Mucosa of descending colon (tissue), 3 donors: ENCODE data around the gene GNB1L. TPM values are rescaled to one million over a fixed set of nuclear protein-coding genes. Genes with fewer than 3 reads are reported as not detected.
"Not testable (repeated sequence)": the region's sequence is repeated elsewhere in the genome, so short reads cannot be mapped to it uniquely, and the experiment has no call there.

Source experiments
- ATAC-seq: fragments of 200-7000 bp; cut with Tn5 transposase; one replicate; pipeline ENCODE4 v1.9.1; 2020; ENCODE audit warnings: mild to moderate bottlenecking, moderate library complexity
- DNase-seq, 3 donors: peaks; one replicate each; pipeline ENCODE4 v3.0.0-alpha.2; 2020
- H3K36me3 ChIP-seq: fragments of 200-600 bp; one replicate; pipeline ENCODE4 v1.8.0; 2021; ENCODE audit warnings: low read depth, mild to moderate bottlenecking
- H3K4me1 ChIP-seq: fragments of 200-600 bp; one replicate; pipeline ENCODE4 v1.8.0; 2021; ENCODE audit warnings: low read depth, mild to moderate bottlenecking
- H3K4me3 ChIP-seq: fragments of 200-600 bp; one replicate; pipeline ENCODE4 v1.8.0; 2021; ENCODE audit warnings: mild to moderate bottlenecking
- H3K9me3 ChIP-seq: fragments of 200-600 bp; one replicate; pipeline ENCODE4 v1.8.0; 2021; ENCODE audit warnings: mild to moderate bottlenecking
- intact Hi-C, 2 donors: fragments of 100-400 bp; cut with DNase I in 1 of 2; cut with micrococcal nuclease in 1 of 2; formaldehyde crosslinking; loops; one replicate each; pipeline versions ENCODE4 v1.11.0 to v1.11.1; 2022; cut with DNase I, micrococcal nuclease
- total RNA-seq, 3 donors: library from RNA; stranded (reverse); fragmentation: NEBNext Ultra II Directional in 2 of 3; extraction: Animal tissue kit (Norgen Biotek cat#: 25700) in 2 of 3; gene quantifications; one replicate each; pipeline versions ENCODE4 v1.2.1 to v1.2.4, GENCODE V29; 2021 to 2023
- TF ChIP-seq, protein P1 (sequence below): fragments of 200-600 bp; IDR thresholded peaks from one replicate; pipeline ENCODE4 v1.8.0; 2022; ENCODE audit warnings: antibody characterized with exemption, mild to moderate bottlenecking
- donor health status: DM: no; HTN: no; CAD: no; lungs with moderate emphysema.
- donor health status: DM: no; HTN: no; CAD: no.
- donor health status: DM: no; HTN: yes; CAD: no.

GNB1L gene
- total RNA-seq, 3 donors from 2014 or later: 2.7 to 4.7 (median 3.4) TPM

DNA sequence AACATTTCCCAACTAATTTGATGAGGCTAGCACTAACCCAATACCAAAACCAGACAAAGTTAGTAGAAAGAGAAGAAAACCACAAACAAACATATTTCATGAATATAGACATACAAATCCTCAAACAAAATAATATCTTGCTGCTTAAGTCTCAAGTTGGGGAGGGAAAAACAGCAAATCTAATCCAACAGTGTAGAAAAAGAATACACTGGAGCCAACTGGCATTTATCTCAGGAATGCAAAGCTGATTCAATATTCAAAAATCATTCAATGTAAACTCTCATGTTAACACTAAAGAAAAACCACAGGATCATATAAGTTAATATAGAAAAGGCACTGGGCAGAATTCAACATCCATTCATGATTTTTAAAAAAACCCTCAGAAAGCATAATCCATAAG lies 18.2 kb downstream of the GNB1L start:
- DNase-seq: no peak
- intact Hi-C loops: no loop called here
- TF ChIP-seq, protein P1, sequence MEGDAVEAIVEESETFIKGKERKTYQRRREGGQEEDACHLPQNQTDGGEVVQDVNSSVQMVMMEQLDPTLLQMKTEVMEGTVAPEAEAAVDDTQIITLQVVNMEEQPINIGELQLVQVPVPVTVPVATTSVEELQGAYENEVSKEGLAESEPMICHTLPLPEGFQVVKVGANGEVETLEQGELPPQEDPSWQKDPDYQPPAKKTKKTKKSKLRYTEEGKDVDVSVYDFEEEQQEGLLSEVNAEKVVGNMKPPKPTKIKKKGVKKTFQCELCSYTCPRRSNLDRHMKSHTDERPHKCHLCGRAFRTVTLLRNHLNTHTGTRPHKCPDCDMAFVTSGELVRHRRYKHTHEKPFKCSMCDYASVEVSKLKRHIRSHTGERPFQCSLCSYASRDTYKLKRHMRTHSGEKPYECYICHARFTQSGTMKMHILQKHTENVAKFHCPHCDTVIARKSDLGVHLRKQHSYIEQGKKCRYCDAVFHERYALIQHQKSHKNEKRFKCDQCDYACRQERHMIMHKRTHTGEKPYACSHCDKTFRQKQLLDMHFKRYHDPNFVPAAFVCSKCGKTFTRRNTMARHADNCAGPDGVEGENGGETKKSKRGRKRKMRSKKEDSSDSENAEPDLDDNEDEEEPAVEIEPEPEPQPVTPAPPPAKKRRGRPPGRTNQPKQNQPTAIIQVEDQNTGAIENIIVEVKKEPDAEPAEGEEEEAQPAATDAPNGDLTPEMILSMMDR: no peak
- no peaks in the 10 kb centered on the region for H3K36me3 ChIP-seq
- no peak overlapping the region for H3K4me3 ChIP-seq
- no peaks in the 10 kb centered on the region for H3K4me1 ChIP-seq
- H3K9me3 ChIP-seq: no peaks in the 10 kb centered on the region
- ATAC-seq: no peak

DNA sequence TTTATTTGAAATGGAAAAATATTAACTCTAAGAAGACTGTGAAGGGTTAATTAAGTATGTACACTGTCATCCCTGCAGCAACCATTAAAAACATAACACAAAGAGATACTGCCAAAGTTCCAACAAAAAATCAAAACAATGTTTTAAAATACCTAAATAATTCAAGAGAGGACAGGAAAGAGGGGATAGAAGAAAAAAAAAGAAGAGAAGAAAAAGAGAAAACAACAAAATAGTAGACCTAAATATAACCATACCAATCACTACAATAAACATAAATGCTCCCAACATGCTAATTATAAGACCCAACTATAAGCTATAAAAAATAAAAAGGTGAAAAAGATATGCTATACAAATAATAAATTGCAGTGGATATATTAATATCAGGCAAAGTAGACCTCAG lies 20.1 kb downstream of the GNB1L start:
- no peaks in the 10 kb centered on the region for H3K36me3 ChIP-seq
- DNase-seq (no peak), ATAC-seq (no peak)
- TF ChIP-seq, protein P1: no peak
- intact Hi-C loops: no loop called here
- H3K9me3 ChIP-seq: no peaks in the 10 kb centered on the region
- no peaks in the 10 kb centered on the region for H3K4me1 ChIP-seq
- H3K4me3 ChIP-seq: no peak overlapping the region

DNA sequence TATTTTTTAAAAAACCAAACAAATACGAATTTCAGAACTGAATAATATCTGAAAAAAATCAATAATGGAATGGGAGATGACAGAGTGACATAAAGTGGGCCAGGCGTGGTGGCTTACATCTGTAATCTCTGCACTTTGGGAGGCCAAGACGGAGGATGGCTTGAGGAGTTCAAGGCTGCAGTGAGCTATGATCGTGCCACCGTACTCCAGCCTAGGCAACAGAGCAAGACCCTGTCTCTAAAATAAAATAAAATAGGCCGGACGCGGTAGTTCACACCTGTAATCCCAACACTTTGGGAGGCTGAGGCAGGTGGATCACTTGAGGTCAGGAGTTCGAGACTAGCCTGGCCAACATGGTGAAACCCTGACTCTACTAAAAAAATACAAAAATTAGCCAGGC lies 21.3 kb downstream of the GNB1L start:
- intact Hi-C loops, H3K36me3 ChIP-seq, H3K4me1 ChIP-seq, DNase-seq, ATAC-seq, H3K4me3 ChIP-seq, H3K9me3 ChIP-seq: not testable (repeated sequence)

DNA sequence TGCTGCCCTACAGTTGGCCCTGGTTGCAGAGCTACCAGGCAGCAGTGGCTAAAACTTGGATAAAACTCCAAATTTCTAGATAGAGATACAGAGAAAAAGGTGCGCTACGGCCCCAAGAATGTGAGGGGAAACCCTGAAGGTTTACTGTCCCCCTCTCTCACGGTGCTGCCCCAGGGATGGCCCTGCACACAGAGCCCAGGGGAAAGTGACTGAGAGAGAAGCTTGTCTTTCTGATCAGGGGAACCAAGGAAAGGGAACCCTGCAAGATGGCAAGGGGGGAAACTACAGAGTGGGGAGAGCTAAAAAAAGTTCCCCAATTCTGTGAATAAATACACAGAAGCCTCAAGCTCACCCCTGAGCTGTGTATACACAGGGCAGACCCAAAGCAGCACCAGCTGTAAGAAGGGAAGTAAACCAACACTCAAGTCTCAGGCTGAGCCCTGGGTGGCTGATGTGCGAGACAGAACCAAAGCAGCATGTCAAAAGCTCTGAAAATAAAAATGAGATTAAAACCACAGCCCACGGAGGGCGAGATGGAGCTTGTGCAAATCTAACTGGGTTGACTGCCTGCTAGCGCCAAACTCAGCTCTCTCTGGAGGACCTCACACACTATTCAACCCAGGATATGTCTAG lies 22.1 kb downstream of the GNB1L start:
- no peaks in the 10 kb centered on the region for H3K9me3 ChIP-seq
- no peaks in the 10 kb centered on the region for H3K36me3 ChIP-seq
- DNase-seq (no peak), ATAC-seq (no peak)
- intact Hi-C loops: no loop called here
- no peaks in the 10 kb centered on the region for H3K4me1 ChIP-seq
- TF ChIP-seq, protein P1: no peak
- H3K4me3 ChIP-seq: no peak overlapping the region

DNA sequence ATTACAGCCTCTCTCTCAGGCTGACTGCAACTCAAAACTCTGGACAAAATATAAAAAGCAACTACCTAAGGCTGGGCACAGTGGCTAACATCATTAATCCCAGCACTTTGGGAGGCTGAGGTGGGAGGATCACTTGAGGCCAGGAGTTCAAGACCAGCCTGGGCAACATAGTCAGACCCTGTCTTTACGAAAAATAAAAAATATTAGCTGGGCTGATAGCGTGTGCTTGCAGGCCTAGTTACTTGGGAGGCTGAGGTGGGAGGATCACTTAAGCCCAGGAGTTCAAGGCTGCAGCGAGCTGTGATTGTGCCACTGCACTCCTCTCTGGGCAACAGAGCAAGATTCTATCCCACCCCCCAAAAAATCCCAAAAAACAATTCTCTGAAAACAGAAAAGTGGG lies 22.7 kb downstream of the GNB1L start:
- intact Hi-C loops, DNase-seq, H3K36me3 ChIP-seq, H3K4me3 ChIP-seq, H3K4me1 ChIP-seq, H3K9me3 ChIP-seq, ATAC-seq: not testable (repeated sequence)

DNA sequence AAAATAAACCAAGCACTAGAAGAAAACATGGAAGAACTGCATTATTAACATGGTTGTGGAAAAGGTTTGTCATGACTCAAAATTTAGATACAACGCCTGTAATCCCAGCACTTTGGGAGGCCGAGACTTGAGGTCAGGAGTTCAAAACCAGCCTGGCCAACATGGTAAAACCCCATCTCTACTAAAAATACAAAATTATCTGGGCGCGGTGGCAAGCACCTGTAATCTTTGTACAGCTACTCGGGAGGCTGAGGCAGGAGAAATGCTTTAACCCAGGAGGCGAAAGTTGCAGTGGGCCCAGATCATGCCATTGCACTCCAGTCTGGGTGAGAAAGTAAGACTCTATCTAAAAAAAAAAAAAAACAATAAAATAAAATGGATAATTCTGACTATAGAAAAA lies 23.7 kb downstream of the GNB1L start:
- H3K36me3 ChIP-seq: no peaks in the 10 kb centered on the region
- no peak for DNase-seq
- ATAC-seq: no peak
- TF ChIP-seq, protein P1: no peak
- intact Hi-C loops: no loop called here
- no peak overlapping the region for H3K4me3 ChIP-seq
- no peaks in the 10 kb centered on the region for H3K9me3 ChIP-seq
- H3K4me1 ChIP-seq: no peaks in the 10 kb centered on the region

DNA sequence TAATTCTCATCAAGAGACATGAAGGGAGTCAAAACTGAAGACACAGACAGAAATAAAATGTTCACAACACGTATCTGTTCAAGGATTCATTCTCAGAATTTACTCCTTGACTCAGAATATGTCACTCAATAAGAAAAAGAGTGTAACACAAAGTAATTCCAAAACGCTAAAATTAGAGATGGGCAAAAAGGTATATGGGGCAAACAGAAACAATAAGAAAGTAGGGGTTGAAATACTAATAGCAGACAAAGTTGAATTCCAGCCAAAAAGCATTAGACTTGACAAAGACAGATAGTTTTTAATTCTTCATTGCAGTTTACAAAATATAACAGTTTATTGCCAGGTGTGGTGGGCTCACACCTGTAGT lies 26.7 kb downstream of the GNB1L start:
- no peaks in the 10 kb centered on the region for H3K4me1 ChIP-seq
- TF ChIP-seq, protein P1: no peak
- DNase-seq (no peak), ATAC-seq (no peak)
- no peaks in the 10 kb centered on the region for H3K36me3 ChIP-seq
- H3K4me3 ChIP-seq: no peak overlapping the region
- H3K9me3 ChIP-seq: no peaks in the 10 kb centered on the region
- intact Hi-C loops: no loop called here
